ENCODE measurements around the gene CPNE6. TPM values are rescaled to one million over a fixed set of nuclear protein-coding genes. Genes with fewer than 3 reads are reported as not detected.

CPNE6 gene
- total RNA-seq, 1 experiment from 2014 or later, result not detected

- Histone ChIP-seq H3K4ac (ENCODE audit: low read depth, low read length) (no peak overlapping the region), H4K5ac (ENCODE audit: insufficient read length, low read depth, low read length) (no peak overlapping the region), H2AFZ (ENCODE audit: low read length) (no peak overlapping the region), H3K4me2 (ENCODE audit: insufficient read depth, insufficient read length, low read length) (no peak overlapping the region), H2BK12ac (ENCODE audit: insufficient read length, low read depth, low read length) (no peak overlapping the region), H3K4me1 (ENCODE audit: insufficient read depth, low read length) (no peaks in the 10 kb centered on the region), H3K56ac (ENCODE audit: insufficient read length, low read depth, low read length) (no peak overlapping the region), H2BK15ac (ENCODE audit: low read depth, low read length) (no peak overlapping the region), H3K27ac (ENCODE audit: insufficient read length, low read depth, low read length) (no peak overlapping the region), H4K20me1 (ENCODE audit: control insufficient read depth, insufficient read depth, insufficient read length) (peaks cover 2% of the 10 kb centered on the region), H2AK5ac (ENCODE audit: insufficient read length, low read length) (no peak overlapping the region), H3K23ac (ENCODE audit: insufficient read length, low read depth, low read length) (no peak overlapping the region), H4K8ac (replicated peaks; ENCODE audit: insufficient read length, low read depth, low read length) (no peak overlapping the region), H3K9ac (ENCODE audit: extremely low read depth, insufficient read length, low read length) (no peak overlapping the region), H3K23me2 (ENCODE audit: insufficient read length, low read depth, low read length, poor library complexity, severe bottlenecking) (peaks cover 8% of the 10 kb centered on the region), H3K79me2 (ENCODE audit: insufficient read depth, low read length) (no peaks in the 10 kb centered on the region), H3T11ph (ENCODE audit: low read length) (no peak overlapping the region), H2BK120ac (ENCODE audit: low read depth, low read length, poor library complexity, severe bottlenecking) (no peak overlapping the region), H2BK20ac (ENCODE audit: low read depth, low read length, poor library complexity, severe bottlenecking) (no peak overlapping the region), H4K91ac (ENCODE audit: insufficient read length, low read depth, low read length) (no peak overlapping the region), H3K18ac (ENCODE audit: insufficient read length, low read depth, low read length) (no peak overlapping the region), H3K27me3 (ENCODE audit: insufficient read depth, low read length) (no peaks in the 10 kb centered on the region), H2BK5ac (ENCODE audit: insufficient read length, low read length) (no peak overlapping the region), H3K9me3 (ENCODE audit: control insufficient read depth, low read depth, low read length) (no peaks in the 10 kb centered on the region), H3K79me1 (ENCODE audit: insufficient read depth, low read depth, low read length, poor library complexity, severe bottlenecking) (no peaks in the 10 kb centered on the region), H3K14ac (ENCODE audit: insufficient read depth, low read length) (no peak overlapping the region)
- Mint-ChIP-seq H3K36me3 (ENCODE audit: insufficient read depth in 1 of 3, low read depth in 3 of 3) (peaks cover 3 to 9% (median 7%) of the 10 kb centered on the region in 3 experiments; a peak in 6 of 7 replicates), H3K4me3 (no peak overlapping the region), H3K9me3 (no peaks in the 10 kb centered on the region), H3K27me3 (ENCODE audit: low read depth) (peaks cover 3% of the 10 kb centered on the region), H3K27ac (peak overlapping the region in 2 of 3 experiments; percentile 79 to 84; a peak in 2 of 7 replicates), H3K4me1 (peaks cover 11 to 17% of the 10 kb centered on the region in 2 experiments)
- no peak for TF ChIP-seq CTCF (conservative IDR thresholded peaks at IDR 0.05)
- WGBS (ENCODE audit: extremely low coverage, insufficient read length, low lambda C conversion rate), result no CpG with 5 or more reads among the region's 10 CpGs
- no peak for DNase-seq
Observed at GRCh38 chr14:24055971-24056799, 15.2 kb upstream of the CPNE6 start.

Data from H9 (cell line).